GM21717 (cell line): ENCODE data around the gene SLC25A25.
"Not testable (repeated sequence)": the region's sequence is repeated elsewhere in the genome, so short reads cannot be mapped to it uniquely, and the experiment has no call there.

ENCODE experiments used
- ATAC-seq: cut with Tn5 transposase; IDR thresholded peaks from one replicate; pipeline ENCODE4 v1.9.1; 2021; ENCODE audit warnings: mild to moderate bottlenecking, moderate library complexity; ENCODE audit not compliant: unreplicated experiment

The SLC25A25 gene

DNA sequence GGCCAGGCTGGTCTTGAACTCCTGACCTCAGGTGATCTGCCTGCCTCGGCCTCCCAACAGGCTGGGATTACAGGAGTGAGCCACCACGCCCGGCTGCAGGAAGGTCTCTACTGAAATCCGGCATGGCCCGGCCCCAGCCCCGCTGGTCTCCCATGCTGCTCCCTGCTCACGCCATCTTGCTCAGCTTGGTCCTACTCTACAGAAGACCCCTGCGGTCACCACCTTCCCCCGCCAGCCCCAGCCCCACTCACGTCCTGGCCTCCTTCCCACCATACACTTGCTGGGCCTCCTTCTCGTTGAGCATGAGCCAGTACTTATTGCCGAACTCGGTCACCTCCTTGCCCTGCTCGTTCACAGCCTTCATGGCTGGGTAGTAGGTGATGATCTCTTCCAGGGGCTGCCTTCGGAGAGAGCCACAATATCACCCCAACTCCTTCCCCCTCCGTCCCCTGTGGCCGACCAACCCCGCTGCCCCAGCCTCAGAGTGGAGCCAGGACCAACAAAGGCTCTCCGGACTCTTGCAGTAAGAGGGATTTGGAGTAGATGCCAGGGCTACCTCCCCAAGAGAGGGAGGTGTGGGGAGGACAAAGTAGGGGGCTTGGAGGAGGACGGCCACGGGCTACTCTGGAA, 55.5 kb downstream of the SLC25A25 start:
- no peak for ATAC-seq

DNA sequence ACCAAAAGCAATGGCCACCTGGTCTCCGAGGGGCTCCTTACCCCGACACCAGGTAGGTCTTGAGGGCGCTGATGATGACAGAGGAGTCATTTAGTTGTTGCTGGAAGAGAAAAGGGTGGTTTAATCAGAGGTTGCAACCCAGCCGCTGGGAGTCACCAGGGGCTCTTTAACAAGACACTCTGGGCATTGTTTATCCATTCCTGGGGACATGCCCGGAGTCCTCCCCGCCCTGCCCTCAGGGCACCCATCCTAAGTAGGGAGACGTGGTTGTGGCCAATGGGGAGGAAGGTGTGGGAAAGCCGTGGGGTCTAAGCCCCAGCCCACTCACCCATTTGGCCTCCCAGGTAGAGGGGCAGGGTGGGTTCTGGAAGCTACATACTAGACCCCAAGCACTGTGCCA, 56.4 kb downstream of the SLC25A25 start:
- ATAC-seq: no peak

DNA sequence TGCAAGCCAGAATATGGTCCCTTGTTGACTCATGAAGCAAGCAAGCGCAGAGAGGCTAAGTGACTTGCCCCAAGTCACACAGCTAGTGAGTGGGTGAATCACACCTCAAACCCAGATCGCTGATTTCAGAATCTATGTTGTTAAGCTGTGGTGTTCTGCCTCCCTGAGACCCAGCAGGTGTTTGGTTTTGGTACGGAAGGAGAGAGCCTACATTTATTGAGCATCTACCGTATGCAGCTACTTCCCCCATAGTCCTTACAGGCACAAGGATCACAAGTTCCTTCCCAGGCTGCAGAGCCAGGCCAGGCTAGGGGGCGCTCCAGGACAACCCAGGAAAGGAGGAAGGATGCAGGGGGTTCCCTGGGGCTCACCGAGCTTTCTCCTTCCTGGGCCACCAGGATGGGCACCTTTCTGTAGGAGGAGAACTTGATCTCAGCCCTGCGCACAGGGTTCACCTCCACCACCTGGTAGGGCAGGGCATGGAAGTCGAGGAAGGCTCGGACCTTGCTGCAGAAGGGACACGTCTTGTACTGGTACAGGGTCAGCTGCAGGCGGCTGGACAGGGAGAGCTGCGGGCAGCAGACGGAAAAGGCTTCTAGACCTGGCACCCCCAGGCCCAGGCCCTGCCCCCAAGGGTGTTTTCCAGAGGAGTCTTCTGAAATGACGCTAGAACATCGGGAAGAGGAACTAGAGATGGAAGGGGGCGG, 57.0 kb downstream of the SLC25A25 start:
- no peak for ATAC-seq

DNA sequence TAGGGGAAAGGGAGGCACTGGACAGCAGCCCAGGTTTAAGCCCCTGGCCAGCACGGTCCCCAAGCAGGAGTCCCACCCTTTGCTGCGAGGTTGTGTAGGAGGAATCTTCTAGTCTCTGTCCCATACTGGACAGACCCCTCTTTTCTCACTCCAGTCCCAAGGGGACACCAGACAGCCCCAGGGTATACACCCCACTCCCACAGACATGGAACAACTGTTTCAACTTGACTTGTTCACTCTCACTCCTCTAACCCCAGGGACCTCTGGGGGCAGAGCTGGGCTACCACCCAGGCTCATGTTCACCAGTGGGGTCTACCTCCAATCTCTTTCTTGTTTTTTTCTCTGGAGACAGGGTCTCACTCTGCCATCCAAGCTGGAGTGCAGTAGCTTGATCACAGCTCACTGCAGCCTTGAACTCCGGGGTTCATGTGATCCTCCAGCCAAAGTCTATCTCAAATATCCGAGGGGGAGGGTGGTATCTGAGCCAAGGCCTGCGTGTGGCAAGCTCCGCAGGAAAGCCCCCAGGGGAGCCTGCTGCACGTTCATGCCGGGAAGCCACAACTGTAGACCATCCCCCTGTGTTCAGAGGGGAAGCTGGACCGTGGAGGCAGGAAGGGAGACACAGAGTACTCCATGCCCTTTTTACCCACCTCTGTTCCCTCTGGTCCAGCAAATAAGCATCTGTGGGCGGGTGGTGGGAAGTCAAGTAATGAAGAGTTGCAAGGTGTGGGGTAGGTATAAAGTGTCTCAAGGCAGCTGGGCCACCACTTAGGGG, 57.7 kb downstream of the SLC25A25 start:
- no peak for ATAC-seq

- peak; percentile 43 for ATAC-seq
Measured at GRCh38 chr9:128127568-128127989, 59.5 kb downstream of the SLC25A25 start, which contains the start of gene PTGES2. Gene PTGES2 (minus strand): TSS chr9:128127729. CDS start chr9:128127717, 12 bp downstream.

DNA sequence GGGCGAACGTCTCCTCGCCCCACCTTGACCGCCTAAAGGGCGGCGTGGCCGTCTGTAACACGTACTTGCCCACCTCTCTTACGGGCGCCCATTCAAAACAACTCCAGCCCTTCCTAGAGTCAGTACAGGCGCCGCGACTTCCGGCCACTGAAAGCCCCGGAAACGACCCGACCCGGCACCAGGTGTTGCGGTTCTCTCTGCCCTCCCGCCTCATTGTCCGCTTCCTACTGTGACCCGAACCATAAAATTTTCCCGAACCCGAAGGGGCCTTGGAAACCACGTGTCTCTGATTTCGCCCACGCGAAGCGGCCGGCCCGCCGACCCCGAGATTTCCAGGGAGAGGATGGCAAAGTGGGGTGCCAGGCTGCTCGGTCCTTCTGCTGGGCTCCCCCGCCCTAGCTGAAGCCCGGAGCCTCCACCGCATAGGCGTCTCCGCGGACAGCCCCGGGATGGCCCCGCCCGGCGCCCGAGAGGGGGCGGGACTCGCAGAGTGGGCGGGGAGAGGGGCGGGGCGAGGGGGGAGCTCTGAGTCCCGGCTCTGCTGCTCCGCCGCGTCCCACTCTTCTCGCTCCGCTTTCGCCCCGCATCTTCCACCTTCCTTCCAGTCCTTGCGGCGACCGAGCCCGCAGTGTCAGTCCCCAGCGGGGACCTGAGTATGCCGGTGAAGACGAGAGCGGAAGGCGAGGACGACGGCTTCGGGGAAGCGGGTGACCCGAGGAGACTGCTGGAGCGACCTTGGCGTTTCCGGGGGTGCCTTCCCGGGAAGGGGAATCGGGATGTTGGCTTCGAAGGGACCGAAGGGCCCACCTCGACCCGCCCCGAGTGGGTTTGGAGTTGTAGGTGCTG, 60.2 kb downstream of the SLC25A25 start:
- peak; percentile 52 for ATAC-seq

DNA sequence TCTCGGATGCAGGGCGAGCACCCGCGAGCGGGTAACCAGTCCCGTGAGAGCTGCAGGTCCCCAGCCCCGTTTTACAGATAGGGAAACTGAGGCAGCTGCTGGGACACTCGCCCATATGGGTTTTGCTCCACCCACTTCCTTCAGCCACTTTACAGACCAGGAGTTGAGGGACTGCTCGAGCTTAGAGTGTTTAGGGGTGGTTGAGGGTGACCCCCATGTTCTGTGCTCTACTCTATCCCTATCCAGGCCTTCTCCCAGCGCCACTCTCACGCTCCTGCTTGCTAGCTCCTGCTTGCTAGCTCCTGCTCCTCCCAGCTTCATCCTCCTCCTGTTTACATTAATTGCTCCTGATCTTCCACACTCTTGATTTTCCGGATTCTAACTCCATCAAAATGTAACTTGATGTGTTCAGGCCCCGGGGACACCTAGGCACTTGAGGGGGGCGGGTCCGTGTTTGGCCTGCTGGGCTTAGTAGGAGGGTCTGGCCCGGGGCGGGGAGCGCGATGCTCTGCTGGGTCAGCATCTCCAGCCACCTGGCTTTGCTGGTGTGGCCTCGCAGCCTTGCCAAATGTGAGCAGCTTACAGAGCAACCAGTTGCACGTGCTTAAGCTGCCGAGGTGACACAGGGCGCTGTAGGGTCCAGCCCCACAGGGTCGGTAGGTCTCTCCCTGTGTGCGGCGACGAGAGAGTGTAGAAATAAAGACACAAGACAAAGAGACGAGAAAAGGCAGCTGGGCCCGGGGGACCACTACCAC, 61.0 kb downstream of the SLC25A25 start:
- ATAC-seq: no peak

DNA sequence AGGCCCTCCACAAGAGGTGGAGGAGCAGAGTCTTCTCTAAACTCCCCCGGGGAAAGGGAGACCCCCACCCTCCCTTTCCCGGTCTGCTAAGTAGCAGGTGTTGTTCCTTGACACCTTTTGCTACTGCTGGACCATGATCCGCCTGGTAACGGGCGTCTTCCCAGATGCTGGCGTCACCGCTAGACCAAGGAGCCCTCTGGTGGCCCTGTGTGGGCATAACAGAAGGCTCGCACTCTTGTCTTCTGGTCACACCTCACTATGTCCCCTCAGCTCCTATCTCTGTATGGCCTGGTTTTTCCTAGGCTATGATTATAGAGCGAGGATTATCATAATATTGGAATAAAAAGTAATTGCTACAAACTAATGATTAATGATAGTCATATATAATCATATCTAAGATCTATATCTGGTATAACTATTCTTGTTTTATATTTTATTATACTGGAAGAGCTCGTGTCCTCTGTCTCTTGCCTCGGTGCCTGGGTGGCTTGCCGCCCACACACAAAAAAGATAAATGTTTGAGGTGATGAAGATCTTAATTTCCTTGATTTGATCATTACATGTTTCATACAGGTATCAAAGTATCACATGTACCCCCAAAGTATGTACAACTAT, 62.1 kb downstream of the SLC25A25 start:
- not testable (repeated sequence) for ATAC-seq

- ATAC-seq: not testable (repeated sequence)
Measured at GRCh38 chr9:128130651-128131050, 62.6 kb downstream of the SLC25A25 start.

GRCh38 chr9:128131346-128131745, 63.3 kb downstream of the SLC25A25 start:
- ATAC-seq: not testable (repeated sequence)

DNA sequence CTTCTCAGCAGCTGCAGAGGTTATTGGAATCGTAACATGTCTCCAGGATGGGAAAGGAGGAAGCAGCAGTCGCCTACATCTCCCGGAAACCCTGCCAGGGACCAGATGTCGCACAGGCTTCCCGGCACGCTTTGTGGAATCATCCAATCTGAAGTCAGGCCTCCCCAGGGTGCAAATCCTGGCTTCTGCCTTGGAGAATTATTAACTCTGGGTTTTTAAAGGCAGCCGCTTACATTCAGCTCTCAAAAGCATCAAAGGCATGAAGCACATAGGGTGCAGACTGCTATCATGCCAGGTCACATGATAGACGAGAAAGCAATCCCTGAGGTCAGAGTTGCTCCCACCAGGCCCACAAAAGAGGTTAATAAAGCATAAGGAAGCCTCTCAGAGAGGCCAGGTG, 64.1 kb downstream of the SLC25A25 start:
- ATAC-seq: not testable (repeated sequence)

- ATAC-seq: not testable (repeated sequence)
Measured at GRCh38 chr9:128135561-128135960, 67.5 kb downstream of the SLC25A25 start.

DNA sequence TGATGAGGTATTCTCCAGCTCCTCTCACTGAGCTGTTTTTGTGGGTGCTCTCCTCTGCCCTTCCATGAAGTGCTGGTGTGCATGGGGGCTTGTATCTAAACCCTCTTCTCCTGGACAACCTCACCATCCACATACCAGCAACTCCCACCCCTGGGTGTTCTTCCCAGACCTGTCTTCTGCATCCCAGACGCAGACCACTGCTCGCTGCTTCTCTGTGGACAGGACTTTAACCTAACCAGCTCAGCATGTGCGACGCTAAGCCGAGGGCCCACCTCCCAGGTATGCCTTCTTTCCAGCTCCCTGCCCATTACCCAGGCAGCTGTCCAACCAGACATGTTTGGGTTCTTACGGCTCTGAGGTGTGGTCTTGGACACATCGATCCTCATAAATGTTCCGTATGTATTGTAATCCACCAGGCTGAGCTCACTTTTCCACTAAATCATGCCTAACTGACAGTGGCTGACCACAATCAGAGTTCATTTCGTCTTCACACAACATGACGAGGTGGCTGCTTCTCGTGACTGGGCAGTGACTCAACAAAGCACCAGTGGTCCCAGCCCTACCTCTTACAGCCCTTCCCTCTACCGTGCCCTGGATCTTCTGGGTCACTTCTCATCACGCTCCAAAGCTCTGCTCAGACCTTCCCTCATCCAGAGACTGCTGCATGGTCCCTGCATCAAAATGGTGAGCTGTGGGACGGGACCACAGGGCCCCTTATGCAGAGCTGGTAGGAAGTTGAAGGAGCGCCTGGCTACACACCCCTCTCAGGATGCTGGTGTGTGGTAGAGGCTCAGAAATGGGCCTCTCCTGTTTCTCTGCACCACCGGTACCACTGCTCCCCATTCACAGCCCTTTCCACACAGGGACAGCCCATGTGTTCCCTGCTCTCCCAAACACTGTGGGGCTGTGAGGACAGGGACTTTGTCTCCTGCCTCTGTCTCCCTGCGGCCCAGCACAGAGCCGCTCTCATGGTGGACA, 69.1 kb downstream of the SLC25A25 start:
- ATAC-seq: no peak

- no peak for ATAC-seq
Measured at GRCh38 chr9:128138001-128138400, 70.0 kb downstream of the SLC25A25 start.

DNA sequence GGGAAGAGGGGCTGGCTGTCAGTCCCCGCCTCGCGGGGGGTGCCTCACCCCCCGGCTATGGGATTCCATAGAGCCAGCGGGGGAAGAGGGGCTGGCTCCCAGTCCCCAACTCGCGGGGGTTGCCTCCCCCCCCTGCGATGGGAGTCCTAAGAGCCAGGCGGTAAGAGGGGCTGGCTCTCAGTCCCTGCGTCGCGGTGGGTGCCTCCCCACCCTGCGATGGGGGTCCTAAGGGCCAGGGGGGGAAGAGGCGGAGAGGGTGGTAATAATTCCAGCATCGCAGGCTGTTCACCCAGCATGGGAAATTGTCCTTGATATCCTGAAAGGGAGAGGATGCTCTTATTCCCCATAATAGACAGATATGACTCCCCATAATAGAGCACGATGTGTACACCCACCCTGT, 71.6 kb downstream of the SLC25A25 start:
- ATAC-seq: no peak

GRCh38 chr9:128141604-128142003, 73.6 kb downstream of the SLC25A25 start:
- no peak for ATAC-seq

GRCh38 chr9:128142061-128142460, 74.0 kb downstream of the SLC25A25 start:
- no peak for ATAC-seq

- ATAC-seq: no peak
Measured at GRCh38 chr9:128142596-128142995, 74.6 kb downstream of the SLC25A25 start.
